GM23248 (cell line): ENCODE measurements around the gene GPATCH4. TPM values are rescaled to one million over a fixed set of nuclear protein-coding genes. Genes with fewer than 3 reads are reported as not detected.
A peak's percentile ranks its signal among the peaks of the same experiment; 100 is the strongest.
"Not testable (repeated sequence)": the region's sequence is repeated elsewhere in the genome, so short reads cannot be mapped to it uniquely, and the experiment has no call there.

ENCODE experiments used
- DNase-seq: peaks from one replicate; pipeline ENCODE4 v3.0.0-alpha.2; 2015
- H2AFZ ChIP-seq: fragments of 200-600 bp; sonication (generic); 2 replicates; pipeline ENCODE4 v1.6.1; 2016; ENCODE audit warnings: antibody characterized with exemption
- H3F3A ChIP-seq: fragments of 200-600 bp; sonication (generic); 2 replicates; pipeline ENCODE4 v1.6.1; 2016; ENCODE audit warnings: mild to moderate bottlenecking, antibody characterized with exemption, mixed run types; ENCODE audit not compliant: insufficient read depth
- H3K27ac ChIP-seq: fragments of 200-600 bp; sonication (generic); 2 replicates; pipeline ENCODE4 v1.5.1; 2016; ENCODE audit warnings: mild to moderate bottlenecking
- H3K27me3 ChIP-seq: fragments of 200-600 bp; sonication (generic); replicated peaks from 2 replicates; pipeline ENCODE4 v1.6.1; 2016; ENCODE audit warnings: mild to moderate bottlenecking; ENCODE audit not compliant: insufficient read depth
- H3K36me3 ChIP-seq: fragments of 200-600 bp; sonication (generic); 2 replicates; pipeline ENCODE4 v1.6.1; 2016; ENCODE audit warnings: low read depth, mild to moderate bottlenecking
- H3K4me1 ChIP-seq: fragments of 200-600 bp; sonication (generic); 2 replicates; pipeline ENCODE4 v1.6.1; 2016; ENCODE audit warnings: mild to moderate bottlenecking; ENCODE audit not compliant: insufficient read depth
- H3K4me2 ChIP-seq: fragments of 200-600 bp; sonication (generic); one replicate; pipeline ENCODE4 v1.6.1; 2016; ENCODE audit warnings: mild to moderate bottlenecking; ENCODE audit not compliant: unreplicated experiment
- H3K4me3 ChIP-seq: fragments of 200-600 bp; sonication (generic); 2 replicates; pipeline ENCODE4 v1.5.1; 2016; ENCODE audit warnings: mild to moderate bottlenecking
- H3K79me2 ChIP-seq: fragments of 200-600 bp; sonication (generic); 2 replicates; pipeline ENCODE4 v1.6.1; 2016; ENCODE audit warnings: mild to moderate bottlenecking; ENCODE audit not compliant: insufficient read depth
- H3K9ac ChIP-seq: fragments of 200-600 bp; sonication (generic); 2 replicates; pipeline ENCODE4 v1.6.1; 2016; ENCODE audit warnings: mild to moderate bottlenecking
- H3K9me2 ChIP-seq: fragments of 200-600 bp; sonication (generic); 2 replicates; pipeline ENCODE4 v1.6.1; 2016; ENCODE audit warnings: mixed run types, mild to moderate bottlenecking, moderate library complexity; ENCODE audit not compliant: insufficient read depth
- H3K9me3 ChIP-seq: fragments of 200-600 bp; sonication (generic); one replicate; pipeline ENCODE4 v1.6.1; 2017; ENCODE audit warnings: low read depth
- H4K20me1 ChIP-seq: fragments of 200-600 bp; sonication (generic); 2 replicates; pipeline ENCODE4 v1.6.0; 2016; ENCODE audit not compliant: insufficient read depth
- EZH2 ChIP-seq: fragments of 200-600 bp; sonication (generic); IDR thresholded peaks from 2 replicates; pipeline ENCODE4 v1.6.1; 2018; ENCODE audit warnings: antibody characterized with exemption, mild to moderate bottlenecking; ENCODE audit not compliant: insufficient read depth, poor library complexity, severe bottlenecking
- EZH2phosphoT487 ChIP-seq: fragments of 200-600 bp; sonication (generic); IDR thresholded peaks from 2 replicates; pipeline ENCODE4 v1.6.1; 2018; ENCODE audit warnings: antibody characterized with exemption, moderate library complexity, mild to moderate bottlenecking, low read depth; ENCODE audit not compliant: insufficient read depth
- WGBS, 2 experiments: methylation state at CpG; one replicate each; pipeline ENCODE4 v1.1.6; 2015 to 2017; ENCODE audit warnings: low lambda C conversion rate in 2 of 2, low coverage in 1 of 2; ENCODE audit errors: missing lambda C conversion rate in 2 of 2; 5-methylcytosine and 5-hydroxymethylcytosine counted together
- in situ Hi-C: fragments of 300-500 bp; cut with MboI; formaldehyde crosslinking; loops from 2 replicates; pipeline ENCODE4 v1.15.0; 2020
- polyA plus RNA-seq: library from polyadenylated mRNA; unstranded; fragments of >200 nt; fragmentation: Nextera tagmentation; extraction: Ambion mirVana; gene quantifications from 2 replicates; pipeline ENCODE4 v1.2.1, GENCODE V29; 2016
- total RNA-seq: library from RNA; depleted of rRNA; stranded (reverse); fragments of >200 nt; shearing (Covaris generic); gene quantifications from 2 replicates; pipeline ENCODE4 v1.2.3, GENCODE V29; 2014

Gene GPATCH4
- total and polyA plus RNA-seq, 2 experiments from 2014 or later, result 12.5 to 46.6 TPM

DNA sequence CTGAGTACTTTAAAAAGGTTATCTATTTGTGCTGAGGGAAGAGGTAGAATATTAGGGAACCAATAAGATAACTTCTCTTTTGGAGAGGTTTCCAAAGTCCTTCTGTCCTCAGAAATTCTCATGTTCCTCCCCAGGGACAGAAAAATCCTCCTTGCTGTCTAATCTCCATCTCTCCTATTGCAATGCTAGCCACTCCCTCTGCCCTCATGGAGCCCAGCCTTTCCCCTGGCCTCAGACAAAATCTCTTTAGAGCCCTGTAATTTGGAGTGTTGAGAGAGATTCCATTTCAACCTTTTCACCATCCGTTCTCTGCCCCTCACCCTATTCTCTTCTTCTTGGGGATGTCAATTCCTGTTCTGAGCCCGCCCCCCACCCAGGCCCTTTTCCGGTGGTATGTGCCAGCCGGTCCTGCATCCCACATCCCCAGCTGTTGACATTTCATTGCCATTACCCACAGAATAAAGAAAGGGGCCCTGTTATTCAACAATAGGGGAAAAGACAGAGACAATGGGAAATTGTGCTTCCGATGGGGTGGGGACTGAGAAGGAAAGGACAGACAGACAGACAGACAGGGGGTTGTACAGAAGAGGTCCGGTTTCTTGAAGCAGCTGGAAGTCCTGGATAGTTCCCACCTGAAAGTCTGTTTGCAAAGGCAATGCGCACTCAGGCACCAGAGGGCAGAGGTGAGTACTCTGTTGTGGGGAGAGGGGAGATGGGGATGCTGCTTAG is 17.7 kb upstream of the GPATCH4 start, which contains the start of gene HAPLN2:
Gene HAPLN2 (plus strand): TSS at position 563 of the 729 bp plus-strand sequence. CDS start 4,076 bp downstream, outside the sequence.
- DNase-seq, result peak; percentile 24
- Histone ChIP-seq H3K9me3 (no peaks in the 10 kb centered on the region), H3K36me3 (no peaks in the 10 kb centered on the region), H4K20me1 (no peaks in the 10 kb centered on the region), H3K4me2 (no peak within 1 kb of the TSS), H3F3A (no peaks in the 10 kb centered on the region), H3K27ac (no peak within 1 kb of the TSS), H3K79me2 (no peaks in the 10 kb centered on the region), H3K9me2 (no peaks in the 10 kb centered on the region), H2AFZ (no peak within 1 kb of the TSS), H3K4me3 (no peak within 1 kb of the TSS), H3K4me1 (no peaks in the 10 kb centered on the region), H3K9ac (no peak within 1 kb of the TSS), H3K27me3 (peaks cover 39% of the 10 kb centered on the region)
- in situ Hi-C loops, result no loop called here
- 3 to 4% methylated on average over 7 of the region's 7 CpGs for WGBS, 2 experiments
- TF ChIP-seq EZH2 (no peak), EZH2phosphoT487 (no peak)

- H3K9me2 ChIP-seq, result no peaks in the 10 kb centered on the region
- H4K20me1 ChIP-seq, result no peaks in the 10 kb centered on the region
- H3K79me2 ChIP-seq, result no peaks in the 10 kb centered on the region
- no peaks in the 10 kb centered on the region for H3F3A ChIP-seq
- in situ Hi-C loops, result no loop called here
- TF ChIP-seq EZH2 (no peak), EZH2phosphoT487 (no peak)
- H3K9ac ChIP-seq, result no peak overlapping the region
- H3K27ac ChIP-seq, result no peak overlapping the region
- H3K27me3 ChIP-seq, result peaks cover 42% of the 10 kb centered on the region
- no peak overlapping the region for H3K4me3 ChIP-seq
- H3K9me3 ChIP-seq, result no peaks in the 10 kb centered on the region
- no peaks in the 10 kb centered on the region for H3K4me1 ChIP-seq
- 38 to 40% methylated on average over 5 of the region's 5 CpGs for WGBS, 2 experiments
- no peak overlapping the region for H3K4me2 ChIP-seq
- peak; percentile 38 for DNase-seq
- H2AFZ ChIP-seq, result no peak overlapping the region
- no peaks in the 10 kb centered on the region for H3K36me3 ChIP-seq
Observed at GRCh38 chr1:156616463-156616862, 15.2 kb upstream of the GPATCH4 start.

- Histone ChIP-seq H3K27ac (no peak overlapping the region), H3K36me3 (no peaks in the 10 kb centered on the region), H3F3A (no peaks in the 10 kb centered on the region), H3K4me1 (no peaks in the 10 kb centered on the region), H3K79me2 (no peaks in the 10 kb centered on the region), H4K20me1 (no peaks in the 10 kb centered on the region), H2AFZ (no peak overlapping the region), H3K9ac (no peak overlapping the region), H3K4me2 (no peak overlapping the region), H3K9me2 (no peaks in the 10 kb centered on the region), H3K9me3 (no peaks in the 10 kb centered on the region), H3K4me3 (no peak overlapping the region), H3K27me3 (peaks cover 44% of the 10 kb centered on the region)
- TF ChIP-seq EZH2 (no peak), EZH2phosphoT487 (no peak)
- in situ Hi-C loops, result no loop called here
- DNase-seq, result no peak
- WGBS, 2 experiments, result 12 to 16% methylated on average over 4 of the region's 4 CpGs
Observed at GRCh38 chr1:156615946-156616345, 14.7 kb upstream of the GPATCH4 start.

GRCh38 chr1:156612666-156613065 is 11.4 kb upstream of the GPATCH4 start:
- H4K20me1 ChIP-seq, result no peaks in the 10 kb centered on the region
- H3K36me3 ChIP-seq, result no peaks in the 10 kb centered on the region
- no peak overlapping the region for H3K4me3 ChIP-seq
- H2AFZ ChIP-seq, result no peak overlapping the region
- in situ Hi-C loops, result no loop called here
- no peaks in the 10 kb centered on the region for H3K4me1 ChIP-seq
- H3K27ac ChIP-seq, result no peak overlapping the region
- 46 to 54% methylated on average over 3 of the region's 3 CpGs for WGBS, 2 experiments
- H3F3A ChIP-seq, result no peaks in the 10 kb centered on the region
- no peaks in the 10 kb centered on the region for H3K9me3 ChIP-seq
- no peak overlapping the region for H3K9ac ChIP-seq
- H3K27me3 ChIP-seq, result peaks cover 21% of the 10 kb centered on the region
- H3K4me2 ChIP-seq, result no peak overlapping the region
- no peak for DNase-seq
- H3K79me2 ChIP-seq, result no peaks in the 10 kb centered on the region
- TF ChIP-seq EZH2, result no peak
- no peak for TF ChIP-seq EZH2phosphoT487
- H3K9me2 ChIP-seq, result no peaks in the 10 kb centered on the region

DNA sequence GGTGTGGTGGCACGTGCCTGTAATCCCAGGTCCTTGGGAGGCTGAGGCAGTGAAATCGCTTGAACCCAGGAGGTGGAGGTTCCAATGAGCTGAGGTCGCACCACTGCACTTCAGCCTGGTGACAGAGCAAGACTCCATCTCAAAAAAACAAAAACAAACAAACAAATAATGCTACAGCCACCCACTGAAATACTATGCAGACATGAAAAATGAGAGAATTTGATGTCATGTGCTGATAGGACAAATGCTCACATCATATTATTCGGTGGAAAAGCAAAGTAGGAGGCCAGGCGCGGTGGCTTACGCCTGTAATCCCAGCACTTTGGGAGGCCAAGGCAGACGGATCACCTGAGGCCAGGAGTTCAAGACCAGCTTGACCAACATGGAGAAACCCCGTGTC is 8.8 kb upstream of the GPATCH4 start:
- H3K27ac ChIP-seq, H3K4me2 ChIP-seq, H4K20me1 ChIP-seq, H3K9me3 ChIP-seq, H2AFZ ChIP-seq, H3K4me1 ChIP-seq, H3K9me2 ChIP-seq, H3K4me3 ChIP-seq, H3F3A ChIP-seq, H3K9ac ChIP-seq, in situ Hi-C loops, DNase-seq, H3K79me2 ChIP-seq, H3K36me3 ChIP-seq: not testable (repeated sequence)
- peaks cover 21% of the 10 kb centered on the region for H3K27me3 ChIP-seq
- 70 to 74% methylated on average over 9 of the region's 9 CpGs for WGBS, 2 experiments
